Measurements from ENCODE around the gene USP4.
"Not testable (repeated sequence)": the region's sequence is repeated elsewhere in the genome, so short reads cannot be mapped to it uniquely, and the experiment has no call there.

USP4 gene

DNA sequence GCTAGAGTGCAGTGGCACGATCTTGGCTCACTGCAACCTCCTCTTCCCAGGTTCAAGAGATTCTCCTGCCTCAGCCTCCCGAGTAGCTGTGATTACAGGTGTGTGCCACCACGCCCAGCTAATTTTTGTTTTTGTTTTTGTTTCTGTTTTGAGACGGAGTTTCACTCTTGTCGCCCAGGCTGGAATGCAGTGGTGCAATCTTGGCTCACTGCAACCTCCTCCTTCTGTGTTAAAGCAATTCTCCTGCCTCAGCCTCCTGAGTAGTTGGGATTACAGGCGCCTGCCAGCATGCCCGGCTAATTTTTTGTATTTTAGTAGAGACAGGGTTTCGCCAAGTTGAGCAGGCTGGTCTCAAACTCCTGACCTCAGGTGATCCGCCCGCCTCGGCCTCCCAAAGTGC, 99.8 kb downstream of the USP4 start:
- not testable (repeated sequence) for DNase-seq

DNA sequence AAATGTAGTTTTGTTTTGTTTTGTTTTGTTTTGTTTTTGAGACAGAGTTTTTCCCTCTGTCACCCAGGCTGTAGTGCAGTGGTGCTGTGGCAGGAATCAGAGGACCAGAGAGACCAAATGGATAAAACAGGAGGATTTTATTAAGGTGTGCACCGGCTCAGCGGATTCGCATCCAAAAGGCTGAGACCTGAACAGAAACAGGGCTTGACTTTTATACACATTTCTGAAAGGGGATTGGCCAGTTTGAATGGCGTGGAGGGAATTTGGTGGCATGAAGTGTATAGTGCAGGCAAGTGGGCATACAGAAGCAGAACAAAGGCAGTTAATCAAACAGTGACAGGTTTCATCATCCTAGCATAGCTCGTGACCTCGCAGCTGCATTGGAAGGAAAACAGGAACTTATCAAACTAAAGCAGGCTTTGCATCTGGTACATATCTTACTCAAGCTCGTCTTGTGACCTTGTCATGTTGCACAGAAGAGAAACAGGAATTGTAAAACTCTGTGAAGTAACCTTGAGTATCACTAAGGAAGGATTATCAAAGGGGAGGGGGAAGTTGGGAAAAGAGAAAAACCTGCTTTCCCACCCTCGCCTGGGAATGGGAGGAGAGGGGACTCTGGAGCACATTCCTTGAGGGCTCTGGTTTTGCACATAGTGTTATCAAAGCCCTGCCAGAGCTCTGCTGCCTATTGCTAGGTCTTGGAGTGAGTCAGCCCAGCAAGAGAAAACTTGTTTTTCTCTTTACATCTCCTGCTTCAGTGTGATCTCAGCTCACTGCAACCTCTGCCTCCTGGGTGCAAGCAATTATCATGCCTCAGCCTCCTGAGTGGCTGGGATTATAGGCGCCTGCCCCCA, 101.4 kb downstream of the USP4 start:
- no peak for DNase-seq

DNA sequence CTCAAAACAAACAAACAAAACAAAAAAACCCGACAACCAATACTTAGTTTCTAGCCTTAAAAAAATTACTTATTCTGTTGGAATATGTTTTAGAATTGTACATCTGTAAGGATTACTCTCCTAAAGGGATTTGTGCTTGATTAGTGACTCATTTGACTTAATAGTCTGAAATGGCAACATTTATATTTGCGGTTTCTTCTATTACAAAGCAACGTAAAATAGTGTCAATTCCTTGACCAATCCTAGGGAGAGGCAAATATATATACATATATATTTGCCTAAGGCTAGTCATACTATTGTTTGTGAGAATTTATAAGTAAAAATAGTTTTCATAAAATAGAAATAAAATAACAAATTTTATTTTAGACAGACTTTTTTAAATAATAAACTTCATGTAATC, 102.5 kb downstream of the USP4 start:
- DNase-seq, result no peak

DNA sequence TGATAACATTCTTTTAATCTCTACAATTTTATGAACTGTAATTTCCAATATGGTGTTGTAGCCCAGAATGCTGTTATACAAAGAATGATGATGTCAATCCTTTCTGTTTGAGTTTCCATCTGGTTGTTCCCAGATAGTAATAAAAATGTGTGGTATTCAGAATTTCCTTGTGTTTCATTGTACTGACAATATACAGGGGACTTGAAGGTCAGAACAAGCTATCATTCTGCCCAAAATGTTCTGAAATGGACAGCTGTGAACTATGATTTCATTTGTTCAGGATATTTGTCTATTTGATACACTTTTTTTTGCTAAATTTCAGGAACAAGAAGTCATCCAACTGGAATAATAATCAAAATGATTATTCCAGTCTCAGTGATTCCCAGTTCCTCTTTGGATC, 103.6 kb downstream of the USP4 start:
- no peak for DNase-seq

DNA sequence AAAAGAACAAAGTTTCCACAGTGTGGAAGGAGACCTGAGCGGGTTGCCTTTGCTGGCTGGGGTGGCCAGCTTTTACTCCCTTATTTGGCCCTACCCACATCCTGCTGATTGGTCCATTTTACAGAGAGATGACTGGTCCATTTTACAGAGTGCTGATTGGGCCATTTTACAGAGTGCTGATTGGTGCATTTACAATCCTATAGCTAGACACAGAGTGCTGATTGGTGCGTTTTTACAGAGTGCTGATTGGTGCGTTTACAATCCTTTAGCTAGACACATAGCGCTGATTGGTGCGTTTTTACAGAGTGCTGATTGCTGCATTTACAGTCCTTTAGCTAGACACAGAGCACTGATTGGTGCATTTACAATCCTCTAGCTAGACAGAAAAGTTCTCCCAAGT, 111.0 kb downstream of the USP4 start:
- not testable (repeated sequence) for DNase-seq

All from fibroblast of skin of right biceps (primary cell).